GM12891 (cell line): ENCODE data around the gene NCMAP.

Experiments
- POLR2A ChIP-seq: IDR thresholded peaks from 2 replicates; pipeline ENCODE4 v1.6.1; 2011; ENCODE audit warnings: low read depth, low read length, control low read depth
- POLR2AphosphoS5 ChIP-seq: IDR thresholded peaks from 2 replicates; pipeline ENCODE4 v1.6.1; 2011; ENCODE audit warnings: low read depth, low read length, control low read depth
- TAF1 ChIP-seq: IDR thresholded peaks from 2 replicates; pipeline ENCODE4 v1.6.1; 2011; ENCODE audit warnings: low read depth, low read length, control low read depth

DNA sequence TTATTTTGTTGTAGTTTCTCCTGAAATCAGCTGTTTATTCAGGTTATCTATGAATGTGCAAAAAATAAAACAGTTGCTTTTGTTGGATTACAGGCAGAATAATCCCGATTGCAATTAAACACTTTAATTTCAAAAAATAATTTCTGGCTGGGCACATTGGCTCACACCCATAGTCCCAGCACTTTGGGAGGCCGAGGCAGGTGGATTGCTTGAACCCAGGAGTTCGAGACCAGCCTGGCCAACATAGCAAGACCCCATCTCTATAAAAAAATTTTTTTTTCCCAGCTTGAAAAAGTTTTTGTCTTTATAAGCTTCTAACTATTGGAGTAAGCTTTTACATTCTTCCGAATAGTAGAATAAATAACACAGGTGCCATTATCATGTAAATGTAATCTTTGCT lies 38.0 kb upstream of the NCMAP start:
- TF ChIP-seq POLR2AphosphoS5: no peak
- no peak for TF ChIP-seq TAF1
- TF ChIP-seq POLR2A: no peak
